HG03558 (cell line): ENCODE results near the gene DPH6.
"Not testable (repeated sequence)": the region's sequence is repeated elsewhere in the genome, so short reads cannot be mapped to it uniquely, and the experiment has no call there.

Experiments used
- ATAC-seq: cut with Tn5 transposase; IDR thresholded peaks from one replicate; pipeline ENCODE4 v1.9.1; 2021; ENCODE audit warnings: moderate number of reproducible peaks; ENCODE audit not compliant: unreplicated experiment; ENCODE audit errors: extremely low read depth

The DPH6 gene

GRCh38 chr15:35444557-35445204 lies 101.3 kb downstream of the DPH6 start:
- no peak for ATAC-seq

GRCh38 chr15:35443376-35443775 lies 102.6 kb downstream of the DPH6 start:
- no peak for ATAC-seq

GRCh38 chr15:35442742-35443141 lies 103.2 kb downstream of the DPH6 start:
- no peak for ATAC-seq

- ATAC-seq: not testable (repeated sequence)
Observed at GRCh38 chr15:35441279-35441678, 104.7 kb downstream of the DPH6 start.

GRCh38 chr15:35440265-35440664 lies 105.7 kb downstream of the DPH6 start:
- ATAC-seq: no peak

GRCh38 chr15:35439291-35439690 lies 106.7 kb downstream of the DPH6 start:
- no peak for ATAC-seq

- ATAC-seq: no peak
Observed at GRCh38 chr15:35437157-35437556, 108.8 kb downstream of the DPH6 start.

- no peak for ATAC-seq
Observed at GRCh38 chr15:35436422-35436821, 109.5 kb downstream of the DPH6 start.

GRCh38 chr15:35431281-35431680 lies 114.7 kb downstream of the DPH6 start:
- ATAC-seq: no peak

- no peak for ATAC-seq
Observed at GRCh38 chr15:35430301-35430700, 115.7 kb downstream of the DPH6 start.

GRCh38 chr15:35427496-35427895 lies 118.5 kb downstream of the DPH6 start:
- no peak for ATAC-seq

- no peak for ATAC-seq
Observed at GRCh38 chr15:35427091-35427490, 118.9 kb downstream of the DPH6 start.

GRCh38 chr15:35410775-35411174 lies 135.2 kb downstream of the DPH6 start:
- ATAC-seq: no peak

GRCh38 chr15:35399901-35400300 lies 146.1 kb downstream of the DPH6 start:
- no peak for ATAC-seq

- no peak for ATAC-seq
Observed at GRCh38 chr15:35397027-35397426, 148.9 kb downstream of the DPH6 start.

- ATAC-seq: no peak
Observed at GRCh38 chr15:35394416-35394815, 151.5 kb downstream of the DPH6 start.

GRCh38 chr15:35393398-35393797 lies 152.6 kb downstream of the DPH6 start:
- no peak for ATAC-seq

GRCh38 chr15:35391408-35391984 lies 154.5 kb downstream of the DPH6 start:
- not testable (repeated sequence) for ATAC-seq

GRCh38 chr15:35383506-35383905 lies 162.5 kb downstream of the DPH6 start:
- ATAC-seq: no peak

- ATAC-seq: no peak
Observed at GRCh38 chr15:35381328-35381727, 164.6 kb downstream of the DPH6 start.

- no peak for ATAC-seq
Observed at GRCh38 chr15:35379972-35380371, 166.0 kb downstream of the DPH6 start.

- not testable (repeated sequence) for ATAC-seq
Observed at GRCh38 chr15:35378454-35378853, 167.5 kb downstream of the DPH6 start.
